A549 (cell line): Measurements from ENCODE around the gene TMEM218. TPM values are rescaled to one million over a fixed set of nuclear protein-coding genes. Genes with fewer than 3 reads are reported as not detected.
A peak's percentile ranks its signal among the peaks of the same experiment; 100 is the strongest.

Experiments
- ATAC-seq, 2 experiments: fragments of 200-7000 bp in 1 of 2; fragments of >200 bp in 1 of 2; cut with Nextera tagmentation in 1 of 2; cut with Tn5 transposase in 1 of 2; 3 replicates each; pipeline versions ENCODE4 v1.8.0 to v1.9.1; 2018 to 2020; ENCODE audit warnings: mild to moderate bottlenecking in 1 of 2, moderate library complexity in 1 of 2
- CTCF ChIA-PET: fragments of 300-600 bp; sonication (Branson Sonifier 250); formaldehyde crosslinking; extraction: SDS; loops from one replicate; lab custom pipeline; 2021; ENCODE audit warnings: antibody characterized with exemption, inconsistent platforms; lab: Yijun Ruan, JAX
- POLR2A ChIA-PET: fragments of 350-600 bp; formaldehyde crosslinking; extraction: SDS; loops from one replicate; lab custom pipeline; 2021; ENCODE audit warnings: antibody characterized with exemption, inconsistent platforms; lab: Yijun Ruan, JAX
- DNase-seq, 2 experiments: peaks; one replicate each; pipeline versions ENCODE4 v3.0.0 to v3.0.0-alpha.2; 2011 to 2016; ENCODE audit warnings: low read depth in 1 of 2, low spot score in 1 of 2
- FAIRE-seq: peaks from 2 replicates; lab custom pipeline; 2011; peaks lifted over from hg19 to GRCh38; lab: Jason Lieb, UNC
- H3K27ac ChIP-seq, 2 experiments: fragments of >200 bp; sonication (Bioruptor Twin); formaldehyde crosslinking; 3 replicates each; pipeline ENCODE4 v1.5.1; 2016 to 2017
- H3K4me1 ChIP-seq: fragments of >200 bp; sonication (Bioruptor Twin); formaldehyde crosslinking; 3 replicates; pipeline ENCODE4 v1.6.1; 2016
- H3K4me2 ChIP-seq: fragments of >200 bp; sonication (Bioruptor Twin); formaldehyde crosslinking; 3 replicates; pipeline ENCODE4 v1.6.1; 2016
- H3K4me3 ChIP-seq: fragments of >200 bp; sonication (Bioruptor Twin); formaldehyde crosslinking; 3 replicates; pipeline ENCODE4 v1.5.1; 2016
- H3K9me3 ChIP-seq: fragments of >200 bp; sonication (Bioruptor Twin); formaldehyde crosslinking; 3 replicates; pipeline ENCODE4 v1.6.1; 2016
- BHLHE40 ChIP-seq: IDR thresholded peaks from 2 replicates; pipeline ENCODE4 v1.6.1; 2012; ENCODE audit warnings: low read depth, low read length, inconsistent platforms
- CTCF ChIP-seq: fragments of >200 bp; sonication (Bioruptor Twin); formaldehyde crosslinking; IDR thresholded peaks from 3 replicates; pipeline ENCODE4 v1.5.1; 2016
- EHF ChIP-seq: fragments of 250-450 bp; sonication (Bioruptor Pico); IDR thresholded peaks from 2 replicates; pipeline ENCODE4 v1.5.0; 2020; ENCODE audit warnings: mild to moderate bottlenecking
- ELK1 ChIP-seq: fragments of 150-350 bp; IDR thresholded peaks from 2 replicates; pipeline ENCODE4 v1.6.1; 2014; ENCODE audit warnings: low read depth, mild to moderate bottlenecking, low read length
- EP300 ChIP-seq, 2 experiments: fragments of >200 bp; sonication (Bioruptor Twin); formaldehyde crosslinking; IDR thresholded peaks; 2 replicates in 1 of 2; 3 replicates in 1 of 2; pipeline ENCODE4 v1.6.1; 2016 to 2017
- FOSL2 ChIP-seq, 2 experiments: fragments of 450-650 bp in 1 of 2; fragments of >200 bp in 1 of 2; sonication (Bioruptor Twin) in 1 of 2; formaldehyde crosslinking; IDR thresholded peaks; 2 replicates each; pipeline versions ENCODE4 v1.5.0 to v1.6.1; 2016 to 2020; ENCODE audit warnings: mild to moderate bottlenecking in 1 of 2, moderate library complexity in 1 of 2
- KDM5A ChIP-seq: fragments of 200-600 bp; sonication (generic); IDR thresholded peaks from 2 replicates; pipeline ENCODE4 v1.6.1; 2016; ENCODE audit warnings: antibody characterized with exemption, mild to moderate bottlenecking
- NFE2L2 ChIP-seq: fragments of 150-350 bp; conservative IDR thresholded peaks from 2 replicates; pipeline ENCODE4 v1.6.1; 2014; ENCODE audit warnings: low read length
- NPAS2 ChIP-seq: fragments of 250-450 bp; sonication (Bioruptor Pico); IDR thresholded peaks from 2 replicates; pipeline ENCODE4 v1.8.0; 2022; ENCODE audit warnings: mild to moderate bottlenecking, moderate library complexity, borderline replicate concordance
- NR3C1 ChIP-seq: fragments of >200 bp; sonication (Bioruptor Twin); formaldehyde crosslinking; IDR thresholded peaks from 3 replicates; pipeline ENCODE4 v1.6.1; 2017
- RAD21 ChIP-seq, 2 experiments: fragments of >200 bp in 1 of 2; sonication (Bioruptor Twin) in 1 of 2; formaldehyde crosslinking in 1 of 2; IDR thresholded peaks in 1 of 2; conservative IDR thresholded peaks in 1 of 2; 2 replicates in 1 of 2; 3 replicates in 1 of 2; pipeline ENCODE4 v1.6.1; 2012 to 2018; ENCODE audit warnings: inconsistent platforms in 1 of 2
- RARB ChIP-seq: fragments of 250-450 bp; sonication (Bioruptor Pico); IDR thresholded peaks from 2 replicates; pipeline ENCODE4 v1.8.0; 2021; ENCODE audit warnings: mild to moderate bottlenecking, moderate library complexity
- RNF2 ChIP-seq: fragments of 200-600 bp; sonication (generic); IDR thresholded peaks from 2 replicates; pipeline ENCODE4 v1.6.1; 2016; ENCODE audit warnings: low read depth, mild to moderate bottlenecking, antibody characterized with exemption, moderate library complexity, borderline replicate concordance
- SMC3 ChIP-seq: fragments of >200 bp; sonication (Bioruptor Twin); formaldehyde crosslinking; IDR thresholded peaks from 3 replicates; pipeline ENCODE4 v1.6.1; 2018; ENCODE audit warnings: inconsistent platforms
- SREBF2 ChIP-seq: fragments of 450-650 bp; IDR thresholded peaks from 2 replicates; pipeline ENCODE4 v1.6.1; 2014; ENCODE audit warnings: mild to moderate bottlenecking, moderate library complexity
- ZFP36 ChIP-seq: fragments of 450-650 bp; IDR thresholded peaks from 2 replicates; pipeline ENCODE4 v1.6.1; 2014; ENCODE audit warnings: borderline replicate concordance; ENCODE audit not compliant: partially characterized antibody
- ZNF302 ChIP-seq: fragments of 250-450 bp; sonication (Bioruptor Pico); IDR thresholded peaks from 2 replicates; pipeline ENCODE4 v1.9.0; 2021; ENCODE audit warnings: inconsistent platforms, mild to moderate bottlenecking, moderate library complexity
- WGBS: methylation state at CpG from one replicate; pipeline ENCODE4 v1.1.6; 2017; ENCODE audit errors: missing lambda C conversion rate; 5-methylcytosine and 5-hydroxymethylcytosine counted together
- polyA plus RNA-seq, 4 experiments: library from polyadenylated mRNA; depleted of rRNA in 3 of 4; stranded (reverse); fragments of >200 nt; fragmentation: RNase III in 1 of 4; extraction: RNeasy Plus Mini Kit Qiagen cat#74134 plus additional on column Dnase treatment in 1 of 4; gene quantifications; 2 replicates in 3 of 4; 3 replicates in 1 of 4; pipeline ENCODE4 v1.2.3, GENCODE V29; 2011 to 2017
- TF ChIP-seq, protein P1 (sequence below): IDR thresholded peaks from 2 replicates; pipeline ENCODE4 v1.6.1; 2012

TMEM218 gene
- polyA plus RNA-seq, 2 of the 4 experiments (the other 2 are of a cell fraction), result 29.1 to 34.6 TPM

DNA sequence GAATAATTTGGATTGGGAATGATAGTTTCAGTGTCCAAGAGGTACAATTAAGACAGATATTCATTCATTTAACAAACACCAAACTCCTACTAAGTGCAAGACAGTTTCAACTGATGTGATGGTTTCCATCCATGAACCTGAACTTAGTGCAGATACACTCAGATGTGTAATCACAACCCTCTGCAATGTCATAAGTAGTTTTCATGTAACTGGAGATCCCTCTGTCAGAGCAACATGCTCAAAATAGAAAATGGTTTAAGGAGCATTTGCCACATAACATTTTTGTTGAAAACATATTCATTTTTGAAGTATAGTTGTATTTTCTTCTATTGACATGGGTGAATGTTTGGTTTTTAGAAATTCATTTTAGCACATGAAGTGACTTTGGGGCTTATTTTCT lies 36.6 kb upstream of the TMEM218 start:
- TF ChIP-seq KDM5A (no peak), ELK1 (no peak), RNF2 (no peak), NPAS2 (CRISPR knock-in tag) (no peak), ZFP36 (no peak)
- TF ChIP-seq, protein P1, sequence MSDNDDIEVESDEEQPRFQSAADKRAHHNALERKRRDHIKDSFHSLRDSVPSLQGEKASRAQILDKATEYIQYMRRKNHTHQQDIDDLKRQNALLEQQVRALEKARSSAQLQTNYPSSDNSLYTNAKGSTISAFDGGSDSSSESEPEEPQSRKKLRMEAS, result no peak
- TF ChIP-seq, all 56 proteins: peak for 0
- POLR2A ChIA-PET, result no interaction called here
- H3K27ac ChIP-seq, result no peak overlapping the region
- no peak overlapping the region for H3K4me2 ChIP-seq
- no peaks in the 10 kb centered on the region for H3K9me3 ChIP-seq
- H3K4me1 ChIP-seq, result no peaks in the 10 kb centered on the region
- ATAC-seq (no peak), FAIRE-seq (no peak), DNase-seq (no peak)
- CTCF ChIA-PET, result interaction anchor here (0.9 kb wide), 1 partner anchor 324 kb away, joined by 3 read pairs; no protein-coding TSS in a partner anchor
- no peak overlapping the region for H3K4me3 ChIP-seq

DNA sequence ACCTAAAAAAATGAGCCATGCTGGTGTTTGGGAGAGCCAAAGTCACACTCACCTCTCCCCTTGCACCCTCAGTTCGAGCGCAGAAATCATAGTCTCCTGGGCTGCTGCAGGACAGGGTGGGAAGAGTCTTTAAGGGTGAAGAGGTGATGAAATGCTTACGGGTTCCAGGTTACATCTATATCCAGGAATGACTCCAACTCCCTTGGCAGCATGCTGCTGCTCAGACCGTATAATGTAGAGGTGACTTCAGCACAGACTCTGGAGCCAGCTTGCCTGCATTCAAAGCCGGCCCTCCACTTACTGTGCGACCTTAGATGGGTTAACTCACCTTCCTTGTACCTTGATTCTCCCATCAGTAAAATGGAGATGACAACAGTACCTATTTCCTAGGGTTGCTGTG lies 35.9 kb upstream of the TMEM218 start:
- H3K4me1 ChIP-seq, result no peaks in the 10 kb centered on the region
- TF ChIP-seq EHF (CRISPR knock-in tag) (no peak), SMC3 (no peak), ZNF302 (CRISPR knock-in tag) (no peak), EP300 (IDR thresholded peaks at IDR 0.05) (no peak), NR3C1 (no peak), RARB (no peak)
- H3K9me3 ChIP-seq, result no peaks in the 10 kb centered on the region
- ATAC-seq (no peak), DNase-seq (no peak), FAIRE-seq (no peak)
- H3K27ac ChIP-seq, result no peak overlapping the region
- ChIA-PET CTCF (no interaction called here), POLR2A (no interaction called here)
- H3K4me2 ChIP-seq, result no peak overlapping the region
- H3K4me3 ChIP-seq, result no peak overlapping the region
- 34% methylated on average over 4 of the region's 6 CpGs for WGBS

- H3K9me3 ChIP-seq, result no peaks in the 10 kb centered on the region
- H3K4me3 ChIP-seq, result no peak overlapping the region
- H3K4me1 ChIP-seq, result no peaks in the 10 kb centered on the region
- no peak for TF ChIP-seq BHLHE40
- no peak for TF ChIP-seq FOSL2 (IDR thresholded peaks at IDR 0.05)
- no peak for TF ChIP-seq FOSL2 (CRISPR knock-in tag; IDR thresholded peaks at IDR 0.05)
- no peak overlapping the region for H3K4me2 ChIP-seq
- H3K27ac ChIP-seq, result no peak overlapping the region
- no peak for ATAC-seq
- POLR2A ChIA-PET, result no interaction called here
- DNase-seq, result no peak
- CTCF ChIA-PET, result no interaction called here
- no peak for FAIRE-seq
- 36% methylated on average over 1 of the region's 1 CpG for WGBS
These were observed 34.8 kb upstream of the TMEM218 start for GRCh38 chr11:125146232-125146631.

DNA sequence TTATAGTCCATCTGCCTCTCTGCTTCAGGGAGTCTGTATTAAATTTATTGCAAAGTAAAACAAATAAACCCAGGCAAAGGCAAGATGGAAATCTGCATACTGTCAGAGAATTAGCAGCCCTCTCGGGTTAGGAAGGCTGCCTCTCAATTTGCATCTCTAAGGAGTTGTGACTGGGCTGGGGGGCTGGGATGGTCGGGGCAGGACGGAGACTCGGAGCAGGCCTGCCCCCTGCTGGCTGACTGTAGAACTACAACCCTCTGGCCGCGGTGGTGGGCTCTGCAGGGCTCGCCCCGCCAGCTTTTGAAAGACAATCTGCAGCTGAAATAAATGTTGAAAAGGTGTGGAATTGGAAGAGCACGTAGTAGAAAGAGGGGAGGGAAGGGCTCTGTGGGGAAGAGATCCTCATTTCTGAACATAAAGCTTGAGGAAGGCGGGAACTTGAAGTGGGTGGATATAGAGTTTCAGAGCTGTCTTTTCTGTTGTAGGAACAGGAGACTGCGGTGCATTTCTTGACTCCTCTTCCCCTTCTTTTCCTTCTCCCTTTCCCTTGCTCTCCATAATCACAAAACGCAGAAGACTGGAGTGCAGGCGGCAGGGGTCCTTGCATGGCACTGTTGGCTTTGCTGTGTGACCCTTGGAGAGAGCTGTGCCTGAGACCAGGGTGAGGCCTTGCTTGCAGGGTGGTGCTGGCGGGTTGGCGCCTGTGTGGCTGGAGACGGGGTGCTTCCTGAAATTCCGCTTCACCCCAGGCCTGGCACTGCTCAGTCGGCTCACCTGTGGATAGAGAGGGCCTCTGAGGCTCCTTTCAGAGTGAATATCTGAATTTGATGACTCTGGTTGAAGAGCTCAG lies 30.5 kb upstream of the TMEM218 start:
- Histone ChIP-seq H3K27ac (no peak overlapping the region), H3K4me3 (no peak overlapping the region), H3K4me2 (0 out of 3 replicates have a peak overlapping the region, but pooled peaks have one; percentile 15), H3K4me1 (no peaks in the 10 kb centered on the region), H3K9me3 (no peaks in the 10 kb centered on the region)
- POLR2A ChIA-PET, result no interaction called here
- CTCF ChIA-PET, result interaction anchor here (0.6 to 4.0 kb wide), 27 partner anchors 12 to 454 kb away, joined by 3 to 26 read pairs (median 4); partner anchors contain the start of gene PKNOX2
- FAIRE-seq (no peak), ATAC-seq (peak; percentile 83 to 96; a peak in 5 of 6 replicates), DNase-seq (peak in 1 of 2 experiments; percentile 19)
- TF ChIP-seq SMC3 (peak; percentile 62), CTCF (peak; percentile 70), NFE2L2 (no peak), SREBF2 (no peak), RAD21 (conservative IDR thresholded peaks at IDR 0.05 in 1 of 2, IDR thresholded peaks at IDR 0.05 in 1 of 2) (peak; percentile 60 to 64)
- WGBS, result 27% methylated on average over 12 of the region's 18 CpGs
